OCI-LY7 (cell line): ENCODE measurements around the gene NACC1.

Source experiments
- CTCF ChIP-seq: fragments of 200-600 bp; sonication (generic); conservative IDR thresholded peaks from 2 replicates; pipeline ENCODE4 v1.5.1; 2014; ENCODE audit warnings: mild to moderate bottlenecking, antibody characterized with exemption, low read length, moderate library complexity, mixed read lengths
- EZH2phosphoT487 ChIP-seq: fragments of 200-600 bp; sonication (generic); IDR thresholded peaks from 2 replicates; pipeline ENCODE4 v1.6.1; 2018; ENCODE audit warnings: low read depth, borderline replicate concordance, mild to moderate bottlenecking, mixed run types, antibody characterized with exemption, low read length, moderate library complexity, mixed read lengths

DNA sequence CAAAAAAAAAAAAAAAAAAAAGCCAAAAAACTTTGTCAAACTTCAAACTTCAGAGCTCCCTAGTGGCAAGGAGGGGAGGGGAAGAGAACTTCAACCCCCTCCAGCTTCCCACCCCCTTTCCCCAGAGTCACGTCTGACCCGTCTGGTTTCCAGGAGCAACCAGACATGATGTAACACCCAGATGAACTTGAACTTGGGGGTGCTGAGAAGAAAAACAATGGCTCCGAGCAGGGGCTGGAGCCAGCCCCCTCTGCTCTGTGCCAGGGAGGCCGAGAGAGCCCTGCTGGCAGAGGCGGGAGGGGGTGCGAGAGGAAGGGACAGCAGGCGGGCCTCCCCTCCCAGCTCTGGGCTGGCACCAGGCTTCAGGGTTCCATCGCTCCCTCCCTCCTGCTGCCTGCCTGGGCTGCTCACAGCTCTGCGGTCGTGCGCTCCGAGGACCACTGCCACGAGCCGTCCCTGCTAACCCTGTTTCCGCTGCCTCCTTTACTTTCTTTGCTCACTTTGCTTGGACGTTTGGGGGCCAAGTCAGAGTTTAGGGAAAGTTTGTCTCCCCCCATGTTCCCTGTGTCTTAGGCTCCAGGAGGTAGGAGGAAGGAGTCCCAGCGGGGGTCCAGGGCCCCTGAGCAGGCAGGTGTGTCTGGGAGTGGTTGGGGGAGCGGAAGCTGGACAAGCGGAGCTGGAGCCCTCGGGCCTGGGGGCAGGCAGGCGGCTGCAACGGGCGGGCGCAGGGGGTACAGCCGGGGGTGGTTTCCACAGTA lies 26.5 kb upstream of the NACC1 start:
- TF ChIP-seq CTCF (no peak), EZH2phosphoT487 (no peak)
